IPS DF 4.7 (cell line): Measurements from ENCODE around the gene MCTP2.

Experiments
- DNase-seq: peaks from one replicate; pipeline ENCODE4 v3.0.0-alpha.2; 2013; ENCODE audit warnings: low spot score; ENCODE audit errors: extremely low read depth

MCTP2 gene

DNA sequence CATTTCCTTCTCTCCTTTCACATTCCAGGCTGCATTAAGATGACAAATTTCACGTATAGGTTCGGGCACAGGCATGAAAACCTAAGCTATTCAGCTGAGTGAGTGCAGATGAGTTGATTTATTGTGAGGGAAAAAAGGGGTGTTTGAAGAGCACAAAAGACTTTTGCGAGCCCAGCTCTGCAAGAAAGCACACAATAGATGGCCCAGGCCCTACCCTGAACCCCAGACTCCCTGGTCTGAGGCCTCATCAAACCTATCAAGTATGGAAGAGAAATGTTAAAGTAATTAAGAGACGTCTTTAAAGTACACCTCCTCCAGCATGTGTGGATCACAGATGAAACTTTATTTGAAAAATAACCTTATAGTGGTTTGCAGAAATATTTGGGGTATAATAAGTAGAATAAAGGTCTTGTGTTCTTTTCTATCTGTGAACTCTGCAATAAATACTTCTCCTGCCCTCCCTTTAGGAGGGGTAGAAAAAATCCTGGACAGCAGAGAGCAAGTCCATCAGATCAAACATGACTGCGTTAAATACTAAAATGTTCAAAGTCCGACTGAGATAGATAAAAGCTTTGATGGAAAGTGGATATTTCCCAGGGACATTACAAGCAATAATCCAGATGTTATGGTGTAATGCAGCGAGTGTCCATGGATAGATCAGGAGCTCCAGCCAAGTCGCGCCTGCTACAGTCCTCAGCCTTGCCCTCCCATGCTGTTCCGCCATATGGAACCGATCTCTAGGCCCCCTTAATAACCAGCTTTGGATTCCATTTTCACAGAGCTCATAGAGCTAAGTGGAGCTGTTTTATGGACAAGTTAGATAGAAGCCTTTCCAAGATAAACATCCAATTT is 121.5 kb downstream of the MCTP2 start:
- DNase-seq, result no peak

DNA sequence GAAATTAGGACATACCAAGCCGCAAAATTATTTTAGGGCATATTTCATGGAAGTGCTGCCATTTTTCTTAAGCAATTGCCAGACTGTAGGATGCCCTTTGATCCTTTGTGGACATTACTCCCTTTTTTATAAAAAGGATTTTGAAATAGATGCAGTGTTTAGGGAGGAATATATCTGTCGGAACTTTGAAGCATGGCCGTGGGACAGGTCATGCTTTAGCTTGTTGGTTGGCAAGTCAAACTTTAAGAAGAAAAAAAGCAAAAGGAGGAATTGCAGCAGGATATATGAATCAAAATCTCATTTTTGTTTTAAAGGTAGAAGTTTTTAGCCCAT is 122.1 kb downstream of the MCTP2 start:
- no peak for DNase-seq

GRCh38 chr15:94354655-94355054 is 123.3 kb downstream of the MCTP2 start:
- DNase-seq, result no peak

DNA sequence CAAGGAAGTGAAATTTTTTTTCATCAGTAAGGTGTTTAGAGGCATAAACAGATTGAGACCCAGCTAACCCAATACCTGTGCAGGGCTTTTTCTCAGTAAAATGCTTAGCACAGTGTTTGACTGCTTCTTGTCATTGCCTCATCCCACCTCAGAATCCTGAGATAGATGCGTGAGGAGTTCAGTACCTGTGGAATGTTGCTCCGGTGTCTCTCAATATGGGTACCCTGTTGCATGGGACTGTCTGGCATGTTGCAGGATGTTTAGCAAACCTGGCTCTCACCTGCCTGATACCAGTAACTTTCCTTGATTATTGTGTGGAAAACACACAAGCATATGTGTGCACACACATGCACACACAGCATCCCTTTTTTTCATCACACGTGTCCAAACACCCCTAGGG is 128.4 kb downstream of the MCTP2 start:
- DNase-seq, result no peak

DNA sequence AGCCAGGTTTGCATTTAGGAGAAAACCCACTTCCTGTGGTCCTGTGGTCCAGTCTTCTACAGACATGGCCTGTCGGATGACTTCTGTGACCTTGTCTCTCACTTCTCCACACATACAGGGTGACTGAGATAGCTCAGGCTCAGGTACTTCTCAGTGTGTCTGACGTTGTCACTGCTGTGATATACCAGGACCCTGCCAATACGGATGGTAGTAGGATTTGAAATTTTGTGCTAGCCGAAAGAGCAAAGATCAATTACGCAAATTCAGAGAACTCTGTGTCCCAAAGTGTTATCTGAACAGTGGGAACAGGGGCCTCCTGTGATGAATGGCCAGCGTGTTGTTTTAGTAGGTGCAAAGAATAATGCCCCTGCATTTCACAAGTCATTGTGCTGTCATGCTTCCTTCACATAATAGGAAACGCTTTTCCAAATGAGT is 128.9 kb downstream of the MCTP2 start:
- DNase-seq, result no peak

- no peak for DNase-seq
Measured at GRCh38 chr15:94362385-94363092, 131.2 kb downstream of the MCTP2 start.

GRCh38 chr15:94363382-94363781 is 132.0 kb downstream of the MCTP2 start:
- DNase-seq, result no peak

- no peak for DNase-seq
Measured at GRCh38 chr15:94366781-94367180, 135.4 kb downstream of the MCTP2 start.

GRCh38 chr15:94367726-94368535 is 136.6 kb downstream of the MCTP2 start:
- DNase-seq, result no peak

DNA sequence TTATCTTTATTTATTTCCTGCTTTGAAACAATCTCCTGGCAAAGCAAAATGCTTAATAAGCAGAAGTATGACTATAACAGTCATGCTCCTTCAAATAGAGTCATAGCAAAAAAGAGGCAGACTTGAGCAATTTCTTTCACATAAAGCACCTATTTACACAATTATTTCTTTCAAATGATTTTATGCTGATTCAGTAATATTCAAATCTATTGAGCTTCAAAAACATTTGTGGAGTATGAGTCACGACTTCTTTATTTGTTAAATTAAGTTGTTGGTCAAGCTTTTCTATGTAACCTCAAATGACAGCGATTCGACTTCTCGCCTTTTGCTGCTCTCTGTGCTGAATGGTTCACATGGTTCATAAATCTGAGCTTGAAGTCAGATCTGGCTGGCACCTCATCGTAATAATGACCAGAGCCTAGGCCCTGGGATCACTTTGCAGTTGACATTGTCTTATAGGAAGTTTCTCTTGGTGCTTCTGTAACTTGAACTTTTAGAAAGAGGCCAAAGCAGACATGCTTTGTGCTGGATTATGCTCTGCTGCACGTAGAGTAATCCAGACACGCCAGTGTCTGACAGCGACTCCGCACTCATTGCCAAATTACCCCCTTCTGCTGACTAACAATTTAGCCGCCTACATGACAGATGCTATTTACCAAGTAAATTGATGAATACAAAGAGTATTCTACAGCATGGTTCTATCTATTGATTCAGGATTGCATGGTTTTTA is 139.0 kb downstream of the MCTP2 start:
- no peak for DNase-seq

- DNase-seq, result no peak
Measured at GRCh38 chr15:94370936-94371285, 139.6 kb downstream of the MCTP2 start.

- DNase-seq, result no peak
Measured at GRCh38 chr15:94372821-94373220, 141.5 kb downstream of the MCTP2 start.

DNA sequence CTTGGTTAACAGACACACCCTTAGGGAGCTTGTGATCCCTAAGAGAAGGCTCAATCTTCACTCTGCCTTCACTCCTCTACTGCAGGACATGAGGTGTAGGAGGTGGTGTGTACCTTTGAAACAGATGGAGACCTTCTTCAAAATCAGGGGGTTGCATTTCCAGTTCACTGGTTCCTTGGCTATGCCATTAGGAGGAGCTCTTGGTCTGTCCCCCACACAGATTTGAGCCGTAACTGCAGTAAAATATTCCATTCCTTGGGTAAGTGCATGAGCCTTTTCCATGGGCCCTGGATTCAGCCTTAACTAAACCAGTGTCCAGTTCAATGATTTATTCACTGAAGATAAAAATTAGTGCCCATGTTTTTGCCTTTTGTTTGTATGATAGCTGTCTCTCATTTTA is 144.6 kb downstream of the MCTP2 start:
- no peak for DNase-seq

GRCh38 chr15:94379986-94380385 is 148.6 kb downstream of the MCTP2 start:
- DNase-seq, result no peak

- DNase-seq, result no peak
Measured at GRCh38 chr15:94380798-94381197, 149.4 kb downstream of the MCTP2 start.

DNA sequence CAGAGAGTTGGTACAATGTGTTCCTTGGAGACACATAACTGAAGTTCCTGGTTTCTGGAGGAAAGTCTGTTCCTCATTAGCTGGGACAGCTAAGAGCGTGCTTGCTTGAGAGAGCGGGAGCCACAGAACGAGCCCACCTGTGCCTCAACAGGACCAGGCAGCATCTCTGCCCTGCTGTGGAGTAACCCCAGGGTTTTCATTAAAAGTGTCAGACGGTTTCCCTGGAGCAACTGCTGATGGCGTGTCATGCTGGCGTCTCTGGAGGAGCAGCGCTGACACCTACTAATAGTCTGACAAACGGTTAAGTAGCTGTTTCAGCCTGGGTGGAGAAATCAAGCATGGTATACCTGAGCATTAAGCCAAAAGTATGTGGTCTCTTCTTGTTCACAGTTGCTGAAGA is 150.0 kb downstream of the MCTP2 start:
- no peak for DNase-seq

DNA sequence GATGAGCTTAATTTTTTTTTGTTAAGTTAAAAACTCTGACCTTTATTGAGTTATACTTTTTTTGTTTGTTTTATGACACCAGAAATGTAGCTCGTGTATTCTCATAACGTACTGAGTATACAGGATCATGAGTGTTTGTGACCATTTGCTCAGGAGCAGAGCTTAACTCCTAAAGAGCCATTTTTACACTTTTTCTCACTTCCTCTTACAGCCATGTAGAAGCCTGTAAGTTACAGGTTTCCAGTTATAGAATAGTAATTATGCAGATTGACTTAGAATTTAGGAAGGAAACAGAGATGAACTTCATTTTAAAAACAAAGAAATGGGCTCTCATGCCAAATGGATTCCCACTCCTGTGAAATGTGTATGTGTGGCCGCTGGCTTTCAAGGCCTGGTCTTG is 151.7 kb downstream of the MCTP2 start:
- no peak for DNase-seq

DNA sequence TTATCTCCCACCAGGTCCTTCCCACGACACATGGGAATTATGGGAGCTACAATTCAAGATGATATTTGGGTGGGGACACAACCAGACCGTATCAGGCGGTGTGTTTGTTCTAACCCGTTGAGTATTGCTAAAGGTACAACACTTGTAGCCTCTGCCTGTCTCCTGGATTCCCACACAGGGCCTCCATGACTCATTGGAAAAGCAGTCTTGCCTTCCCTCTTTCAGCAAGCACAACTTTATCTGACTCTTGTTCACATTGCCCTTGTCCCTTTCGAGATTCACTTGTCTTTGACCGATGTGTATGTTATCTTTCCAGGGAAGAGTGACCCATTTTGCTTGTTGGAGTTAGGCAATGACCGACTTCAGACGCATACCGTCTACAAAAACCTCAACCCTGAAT is 152.3 kb downstream of the MCTP2 start:
- DNase-seq, result no peak

- DNase-seq, result no peak
Measured at GRCh38 chr15:94385441-94385840, 154.1 kb downstream of the MCTP2 start.

- no peak for DNase-seq
Measured at GRCh38 chr15:94386351-94386750, 155.0 kb downstream of the MCTP2 start.

- DNase-seq, result no peak
Measured at GRCh38 chr15:94387442-94387841, 156.1 kb downstream of the MCTP2 start.
